Measurements from ENCODE around the gene BCOR. TPM values are rescaled to one million over a fixed set of nuclear protein-coding genes. Genes with fewer than 3 reads are reported as not detected.

Gene BCOR
- total RNA-seq, 1 donor from 2014 or later = 24.8 TPM

DNA sequence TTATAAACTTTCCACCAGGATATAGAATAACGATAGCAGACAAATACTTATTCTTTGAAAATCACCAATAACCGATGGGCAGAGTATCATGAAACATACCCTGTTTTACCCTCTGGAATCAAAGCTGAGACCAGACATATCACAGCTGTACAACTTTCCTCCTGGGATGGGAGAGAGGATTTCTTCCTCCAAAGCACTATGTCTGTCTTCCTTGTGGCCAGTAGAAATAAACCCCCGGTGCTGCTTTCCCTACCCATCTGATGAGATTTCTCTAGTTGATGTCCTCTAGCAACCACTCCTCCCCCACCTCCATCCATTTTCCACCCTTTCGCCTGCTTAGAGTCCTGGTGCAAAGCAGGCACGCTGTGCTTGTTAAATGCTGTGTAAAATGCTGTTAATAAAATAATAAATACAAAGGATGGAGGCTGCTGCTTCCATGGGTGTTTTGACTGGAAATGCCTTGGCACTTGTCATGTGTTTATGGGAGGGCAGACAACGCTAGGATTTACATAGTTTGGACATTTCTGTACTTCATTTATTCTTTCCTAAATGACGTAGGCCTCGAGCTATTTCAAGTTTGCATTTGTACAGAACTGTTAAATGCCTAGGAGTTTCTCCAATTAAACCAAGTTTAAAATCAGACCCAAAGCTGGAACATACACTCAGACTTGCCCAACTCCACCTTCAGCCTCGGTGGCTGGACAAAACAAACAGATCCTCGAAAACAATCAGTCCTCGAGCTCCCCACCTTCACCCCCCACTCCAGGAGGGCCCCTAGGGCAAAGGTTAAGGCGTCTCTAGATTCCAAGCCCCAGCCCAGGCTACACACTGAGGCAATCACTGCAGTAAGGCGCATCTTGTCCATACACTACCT, 10.1 kb downstream of the BCOR start:
- TF ChIP-seq, protein P1, sequence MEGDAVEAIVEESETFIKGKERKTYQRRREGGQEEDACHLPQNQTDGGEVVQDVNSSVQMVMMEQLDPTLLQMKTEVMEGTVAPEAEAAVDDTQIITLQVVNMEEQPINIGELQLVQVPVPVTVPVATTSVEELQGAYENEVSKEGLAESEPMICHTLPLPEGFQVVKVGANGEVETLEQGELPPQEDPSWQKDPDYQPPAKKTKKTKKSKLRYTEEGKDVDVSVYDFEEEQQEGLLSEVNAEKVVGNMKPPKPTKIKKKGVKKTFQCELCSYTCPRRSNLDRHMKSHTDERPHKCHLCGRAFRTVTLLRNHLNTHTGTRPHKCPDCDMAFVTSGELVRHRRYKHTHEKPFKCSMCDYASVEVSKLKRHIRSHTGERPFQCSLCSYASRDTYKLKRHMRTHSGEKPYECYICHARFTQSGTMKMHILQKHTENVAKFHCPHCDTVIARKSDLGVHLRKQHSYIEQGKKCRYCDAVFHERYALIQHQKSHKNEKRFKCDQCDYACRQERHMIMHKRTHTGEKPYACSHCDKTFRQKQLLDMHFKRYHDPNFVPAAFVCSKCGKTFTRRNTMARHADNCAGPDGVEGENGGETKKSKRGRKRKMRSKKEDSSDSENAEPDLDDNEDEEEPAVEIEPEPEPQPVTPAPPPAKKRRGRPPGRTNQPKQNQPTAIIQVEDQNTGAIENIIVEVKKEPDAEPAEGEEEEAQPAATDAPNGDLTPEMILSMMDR (IDR thresholded peaks at IDR 0.05) = no peak
- Mint-ChIP-seq H3K4me3 (ENCODE audit: unreplicated experiment) (peak overlapping the region; percentile 24), H3K9me3 (ENCODE audit: unreplicated experiment) (no peaks in the 10 kb centered on the region), H3K36me3 (ENCODE audit: unreplicated experiment) (peaks cover 2% of the 10 kb centered on the region), H3K27ac (ENCODE audit: unreplicated experiment) (peak overlapping the region; percentile 88), H3K27me3 (ENCODE audit: unreplicated experiment) (no peaks in the 10 kb centered on the region), H3K4me1 (ENCODE audit: unreplicated experiment) (peaks cover 72% of the 10 kb centered on the region)
- no peak for DNase-seq (ENCODE audit: extremely low spot score, unreplicated experiment)

DNA sequence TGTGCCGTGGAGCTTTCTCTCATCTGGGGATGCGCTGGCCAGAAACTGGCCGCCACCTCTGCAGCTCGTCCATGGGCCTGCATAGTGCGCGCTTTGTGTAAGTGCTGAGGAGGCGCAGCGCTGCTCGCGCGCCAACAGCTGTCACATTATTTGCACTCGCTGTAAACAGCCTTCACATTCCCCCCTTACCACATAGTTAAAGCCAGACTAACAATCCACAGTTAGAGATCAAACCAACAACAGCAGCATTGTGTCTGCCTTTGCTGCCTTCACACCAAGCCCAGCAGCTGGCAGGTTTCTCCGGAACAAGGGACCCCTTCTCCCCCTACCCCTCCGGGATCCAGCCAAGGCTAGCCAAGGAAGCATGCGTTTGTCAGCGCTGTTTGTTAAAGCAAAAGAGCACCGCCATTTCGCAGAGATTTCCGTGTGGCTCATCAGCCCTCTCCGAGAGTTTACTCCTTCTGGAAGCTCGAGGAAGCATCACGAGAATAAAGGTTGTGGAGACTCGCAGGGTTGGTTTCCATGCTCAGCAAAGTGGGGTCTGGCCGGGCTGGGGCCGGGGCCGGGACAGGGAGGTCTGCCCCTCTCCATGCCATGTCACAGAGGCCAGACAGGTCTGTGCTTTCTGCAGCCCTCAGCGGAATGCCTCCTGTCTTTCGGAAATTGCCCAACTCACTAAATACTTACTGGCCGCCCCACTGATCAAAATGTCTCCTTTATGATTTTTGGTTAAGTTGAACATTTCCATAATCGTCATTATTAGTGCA, 11.0 kb downstream of the BCOR start:
- TF ChIP-seq, protein P1 (IDR thresholded peaks at IDR 0.05) = no peak
- Mint-ChIP-seq H3K27me3 (ENCODE audit: unreplicated experiment) (no peaks in the 10 kb centered on the region), H3K9me3 (ENCODE audit: unreplicated experiment) (no peaks in the 10 kb centered on the region), H3K27ac (ENCODE audit: unreplicated experiment) (peak overlapping the region; percentile 88), H3K4me3 (ENCODE audit: unreplicated experiment) (peak overlapping the region; percentile 23), H3K36me3 (ENCODE audit: unreplicated experiment) (peaks cover 2% of the 10 kb centered on the region), H3K4me1 (ENCODE audit: unreplicated experiment) (peaks cover 76% of the 10 kb centered on the region)
- DNase-seq (ENCODE audit: extremely low spot score, unreplicated experiment) = no peak

- peaks cover 76% of the 10 kb centered on the region for H3K4me1 Mint-ChIP-seq (ENCODE audit: unreplicated experiment)
- H3K4me3 Mint-ChIP-seq (ENCODE audit: unreplicated experiment) = peak overlapping the region; percentile 44
- no peaks in the 10 kb centered on the region for H3K36me3 Mint-ChIP-seq (ENCODE audit: unreplicated experiment)
- DNase-seq (ENCODE audit: extremely low spot score, unreplicated experiment) = no peak
- peak overlapping the region; percentile 88 for H3K27ac Mint-ChIP-seq (ENCODE audit: unreplicated experiment)
- no peaks in the 10 kb centered on the region for H3K9me3 Mint-ChIP-seq (ENCODE audit: unreplicated experiment)
- TF ChIP-seq, protein P1 (IDR thresholded peaks at IDR 0.05) = no peak
- H3K27me3 Mint-ChIP-seq (ENCODE audit: unreplicated experiment) = no peaks in the 10 kb centered on the region
Measured at GRCh38 chrX:40085714-40086113, 12.0 kb downstream of the BCOR start.

DNA sequence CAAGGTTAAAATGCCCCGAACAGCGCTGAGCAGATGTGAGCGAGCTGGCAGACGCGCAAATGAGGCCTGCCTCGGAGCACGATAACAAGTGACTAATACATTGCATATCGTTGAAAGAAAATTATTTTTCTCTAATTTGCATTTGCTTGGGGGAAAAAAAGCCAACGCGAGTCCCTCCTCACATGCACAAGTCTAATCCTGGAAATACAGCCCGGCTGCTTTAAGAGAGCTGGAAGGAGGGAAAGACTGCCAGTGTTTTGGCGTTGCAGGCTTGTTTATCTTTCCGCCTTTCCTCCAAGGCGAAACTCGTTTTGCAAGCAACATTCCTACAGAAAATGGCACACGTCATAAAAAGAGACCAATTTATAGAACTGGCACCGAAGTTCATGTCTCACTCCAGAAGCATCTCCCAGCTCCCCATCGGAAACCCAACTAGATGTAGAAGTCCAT, 12.6 kb downstream of the BCOR start:
- no peaks in the 10 kb centered on the region for H3K27me3 Mint-ChIP-seq (ENCODE audit: unreplicated experiment)
- no peaks in the 10 kb centered on the region for H3K36me3 Mint-ChIP-seq (ENCODE audit: unreplicated experiment)
- peak overlapping the region; percentile 59 for H3K27ac Mint-ChIP-seq (ENCODE audit: unreplicated experiment)
- H3K9me3 Mint-ChIP-seq (ENCODE audit: unreplicated experiment) = no peaks in the 10 kb centered on the region
- H3K4me1 Mint-ChIP-seq (ENCODE audit: unreplicated experiment) = peaks cover 79% of the 10 kb centered on the region
- TF ChIP-seq, protein P1 (IDR thresholded peaks at IDR 0.05) = no peak
- peak overlapping the region; percentile 44 for H3K4me3 Mint-ChIP-seq (ENCODE audit: unreplicated experiment)
- no peak for DNase-seq (ENCODE audit: extremely low spot score, unreplicated experiment)
